Activated naive CD4-positive, alpha-beta T cell treated with anti-CD3 and anti-CD28 coated beads, Interleukin-2, amount 50 U/mL, for 24 hours (primary cell): Measurements from ENCODE around the gene SARDH.
"Not testable (repeated sequence)": the region's sequence is repeated elsewhere in the genome, so short reads cannot be mapped to it uniquely, and the experiment has no call there.

Experiments used
- H3K27ac Mint-ChIP-seq: one replicate; pipeline ENCODE4 v1.8.0; 2021; ENCODE audit warnings: mild to moderate bottlenecking, mixed read lengths
- H3K27me3 Mint-ChIP-seq: one replicate; pipeline ENCODE4 v1.8.0; 2021; ENCODE audit warnings: mixed read lengths
- H3K36me3 Mint-ChIP-seq: one replicate; pipeline ENCODE4 v1.8.0; 2021; ENCODE audit warnings: mixed read lengths
- H3K4me1 Mint-ChIP-seq: one replicate; pipeline ENCODE4 v1.8.0; 2021; ENCODE audit warnings: mixed read lengths
- H3K4me3 Mint-ChIP-seq: one replicate; pipeline ENCODE4 v1.8.0; 2021; ENCODE audit warnings: mild to moderate bottlenecking, mixed read lengths
- H3K9me3 Mint-ChIP-seq: one replicate; pipeline ENCODE4 v1.8.0; 2021; ENCODE audit warnings: mixed read lengths

Gene SARDH

GRCh38 chr9:133752739-133753446 is 14.7 kb upstream of the SARDH start:
- no peaks in the 10 kb centered on the region for H3K9me3 Mint-ChIP-seq
- peaks cover 13% of the 10 kb centered on the region for H3K27me3 Mint-ChIP-seq
- H3K4me3 Mint-ChIP-seq, result no peak overlapping the region
- H3K36me3 Mint-ChIP-seq, result no peaks in the 10 kb centered on the region
- no peak overlapping the region for H3K27ac Mint-ChIP-seq
- no peaks in the 10 kb centered on the region for H3K4me1 Mint-ChIP-seq

DNA sequence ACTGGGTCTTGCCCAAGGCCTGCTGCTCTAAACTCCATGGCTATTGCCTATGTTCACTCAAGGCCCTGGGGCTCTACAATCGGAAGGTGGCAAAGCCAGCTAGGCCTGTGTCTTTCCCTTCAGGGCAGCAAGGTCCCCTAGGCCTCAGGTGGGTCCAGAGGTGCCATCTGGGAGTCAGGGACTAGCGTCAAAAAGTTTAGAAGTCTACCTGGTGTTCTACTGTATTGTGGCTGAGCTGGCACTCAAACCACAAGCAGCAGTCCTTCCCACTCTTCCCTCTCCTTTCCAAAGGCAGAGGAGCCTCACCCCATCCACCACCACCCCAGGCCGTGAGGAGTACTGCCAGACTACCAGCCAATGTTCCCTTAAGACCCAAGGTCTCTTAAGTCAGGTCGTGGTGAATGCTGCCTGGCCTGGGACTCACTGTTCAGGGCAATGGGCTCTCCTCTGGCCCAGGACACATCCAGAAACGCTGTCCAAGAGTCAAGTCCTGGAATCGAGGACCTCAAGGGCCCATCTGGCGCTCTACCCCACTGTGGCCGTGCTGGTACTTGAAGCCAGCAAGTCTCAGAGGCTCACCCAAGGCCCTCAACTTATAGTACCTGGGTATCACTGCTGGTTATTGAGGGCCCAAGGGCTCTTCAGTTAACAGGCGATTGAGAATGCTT is 13.0 kb upstream of the SARDH start:
- no peak overlapping the region for H3K27ac Mint-ChIP-seq
- H3K36me3 Mint-ChIP-seq, result no peaks in the 10 kb centered on the region
- H3K27me3 Mint-ChIP-seq, result peaks cover 13% of the 10 kb centered on the region
- H3K9me3 Mint-ChIP-seq, result no peaks in the 10 kb centered on the region
- H3K4me3 Mint-ChIP-seq, result no peak overlapping the region
- no peaks in the 10 kb centered on the region for H3K4me1 Mint-ChIP-seq

DNA sequence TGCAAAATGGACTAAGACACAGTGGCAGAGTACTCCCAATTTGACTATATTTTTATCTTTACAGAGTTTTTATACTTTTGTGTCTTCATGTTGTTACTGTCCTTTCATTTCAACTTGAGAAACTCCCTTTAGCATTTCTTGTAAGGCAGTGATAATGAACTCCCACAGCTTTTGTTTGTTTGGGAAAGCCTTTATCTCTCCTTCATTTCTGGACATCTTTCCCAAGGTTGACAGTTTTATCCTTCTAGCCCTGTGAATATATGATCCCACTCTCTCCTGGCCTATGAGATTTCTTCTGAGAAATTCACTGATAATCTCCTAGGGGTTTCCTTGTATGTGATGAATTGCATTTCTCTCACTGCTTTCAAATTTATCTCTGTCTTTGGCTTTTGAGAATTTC is 9.2 kb upstream of the SARDH start:
- Mint-ChIP-seq H3K27ac (no peak overlapping the region), H3K36me3 (no peaks in the 10 kb centered on the region), H3K4me1 (no peaks in the 10 kb centered on the region), H3K9me3 (no peaks in the 10 kb centered on the region), H3K27me3 (peaks cover 4% of the 10 kb centered on the region), H3K4me3 (no peak overlapping the region)

GRCh38 chr9:133744528-133744927 is 6.4 kb upstream of the SARDH start:
- not testable (repeated sequence) for H3K27me3 Mint-ChIP-seq

GRCh38 chr9:133742849-133743444 is 4.8 kb upstream of the SARDH start:
- no peaks in the 10 kb centered on the region for H3K9me3 Mint-ChIP-seq
- H3K4me1 Mint-ChIP-seq, result no peaks in the 10 kb centered on the region
- no peaks in the 10 kb centered on the region for H3K36me3 Mint-ChIP-seq
- H3K27me3 Mint-ChIP-seq, result peaks cover 1% of the 10 kb centered on the region
- H3K4me3 Mint-ChIP-seq, result no peak overlapping the region
- H3K27ac Mint-ChIP-seq, result no peak overlapping the region

More at GRCh38 chr9:133744528-133744927, 6.4 kb upstream of the SARDH start:
- not testable (repeated sequence) for H3K4me3 Mint-ChIP-seq, H3K36me3 Mint-ChIP-seq, H3K9me3 Mint-ChIP-seq, H3K4me1 Mint-ChIP-seq, H3K27ac Mint-ChIP-seq

GRCh38 chr9:133742251-133742650 is 4.1 kb upstream of the SARDH start:
- no peaks in the 10 kb centered on the region for H3K9me3 Mint-ChIP-seq
- H3K4me3 Mint-ChIP-seq, result no peak overlapping the region
- H3K36me3 Mint-ChIP-seq, result no peaks in the 10 kb centered on the region
- H3K27me3 Mint-ChIP-seq, result peaks cover 1% of the 10 kb centered on the region
- H3K4me1 Mint-ChIP-seq, result no peaks in the 10 kb centered on the region
- no peak overlapping the region for H3K27ac Mint-ChIP-seq

DNA sequence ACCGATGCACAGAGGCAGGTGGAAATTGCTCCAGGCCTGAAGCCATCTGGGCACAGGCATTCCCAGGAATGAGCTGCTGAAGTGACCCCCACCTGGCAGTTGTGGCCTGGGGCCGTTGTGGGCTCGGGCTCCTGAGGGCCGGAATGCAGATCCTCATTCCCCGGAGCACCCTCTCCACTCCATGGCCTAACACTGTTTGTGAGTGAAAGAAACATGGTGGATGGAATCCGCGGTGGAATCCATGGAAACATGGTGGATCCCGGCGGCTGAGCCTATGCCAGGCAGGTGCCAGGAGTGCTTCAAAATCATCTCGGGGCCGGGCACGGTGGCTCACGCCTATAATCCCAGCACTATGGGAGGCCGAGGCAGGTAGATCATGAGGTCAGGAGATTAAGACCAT is 3.6 kb upstream of the SARDH start:
- Mint-ChIP-seq H3K27ac (no peak overlapping the region), H3K36me3 (no peaks in the 10 kb centered on the region), H3K4me3 (no peak overlapping the region), H3K27me3 (peaks cover 1% of the 10 kb centered on the region), H3K4me1 (no peaks in the 10 kb centered on the region), H3K9me3 (no peaks in the 10 kb centered on the region)

DNA sequence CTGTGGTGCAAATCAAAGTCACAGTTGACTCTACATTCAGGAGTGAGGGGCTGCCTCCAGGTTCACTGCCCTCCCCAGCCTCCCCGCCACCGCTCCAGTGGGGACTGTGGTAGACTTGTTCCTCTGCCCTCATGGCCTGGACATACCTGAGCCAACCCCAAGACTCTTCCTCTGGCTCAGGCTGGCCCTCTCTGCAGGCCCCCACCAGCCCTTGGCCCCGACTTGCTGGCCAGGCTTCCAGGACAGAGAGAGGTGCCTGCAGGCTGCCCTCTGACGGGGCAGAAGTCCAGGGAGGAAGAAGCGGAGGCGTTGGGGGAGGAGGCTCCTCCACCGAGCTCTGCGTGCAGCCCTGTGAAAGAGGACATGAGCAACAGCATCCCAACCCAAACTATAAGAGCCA is 2.8 kb upstream of the SARDH start:
- Mint-ChIP-seq H3K27me3 (peaks cover 1% of the 10 kb centered on the region), H3K9me3 (no peaks in the 10 kb centered on the region), H3K4me1 (no peaks in the 10 kb centered on the region), H3K27ac (no peak overlapping the region), H3K36me3 (no peaks in the 10 kb centered on the region), H3K4me3 (no peak overlapping the region)

GRCh38 chr9:133739408-133740280 is 1.5 kb upstream of the SARDH start:
- Mint-ChIP-seq H3K4me1 (no peaks in the 10 kb centered on the region), H3K27ac (no peak overlapping the region), H3K4me3 (no peak overlapping the region), H3K9me3 (no peaks in the 10 kb centered on the region), H3K27me3 (peaks cover 1% of the 10 kb centered on the region), H3K36me3 (no peaks in the 10 kb centered on the region)

DNA sequence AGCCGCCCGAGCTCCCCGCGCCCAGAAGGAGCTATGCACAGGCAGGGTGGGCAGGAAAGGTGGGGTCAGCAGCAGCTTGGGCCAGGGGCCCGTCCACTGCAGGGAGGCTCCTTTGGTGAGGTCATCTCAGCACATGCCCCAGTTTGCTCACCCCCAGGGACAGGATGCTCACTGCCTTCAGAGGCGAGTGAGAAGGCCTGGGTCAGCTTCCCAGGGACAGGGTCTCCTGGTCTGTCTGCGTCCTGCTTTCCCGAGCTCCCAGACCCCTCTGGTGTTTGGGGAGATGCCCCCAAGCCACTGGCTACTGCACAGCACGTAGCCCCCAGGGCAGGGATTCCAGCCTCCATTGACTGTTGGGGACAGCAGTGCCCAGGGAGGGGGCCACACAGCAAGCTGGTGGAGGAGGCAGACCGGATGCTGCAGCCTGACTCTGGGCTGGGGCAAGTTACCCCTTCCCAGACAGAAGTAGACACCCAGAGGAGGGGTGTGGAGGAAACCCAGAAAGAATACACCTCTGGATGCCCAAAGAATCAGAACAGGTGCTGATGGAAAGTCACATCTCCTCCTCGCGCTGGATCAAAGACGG is 581 bp upstream of the SARDH start:
- Mint-ChIP-seq H3K4me1 (no peaks in the 10 kb centered on the region), H3K4me3 (peak overlapping the region; percentile 23), H3K27me3 (no peaks in the 10 kb centered on the region), H3K36me3 (no peaks in the 10 kb centered on the region), H3K9me3 (no peaks in the 10 kb centered on the region), H3K27ac (no peak overlapping the region)

- no peaks in the 10 kb centered on the region for H3K27me3 Mint-ChIP-seq
- no peaks in the 10 kb centered on the region for H3K36me3 Mint-ChIP-seq
- H3K9me3 Mint-ChIP-seq, result no peaks in the 10 kb centered on the region
- H3K4me1 Mint-ChIP-seq, result no peaks in the 10 kb centered on the region
- H3K27ac Mint-ChIP-seq, result no peak overlapping the region
- H3K4me3 Mint-ChIP-seq, result peak overlapping the region; percentile 23
Measured at GRCh38 chr9:133737071-133737773, 930 bp downstream of the SARDH start.

DNA sequence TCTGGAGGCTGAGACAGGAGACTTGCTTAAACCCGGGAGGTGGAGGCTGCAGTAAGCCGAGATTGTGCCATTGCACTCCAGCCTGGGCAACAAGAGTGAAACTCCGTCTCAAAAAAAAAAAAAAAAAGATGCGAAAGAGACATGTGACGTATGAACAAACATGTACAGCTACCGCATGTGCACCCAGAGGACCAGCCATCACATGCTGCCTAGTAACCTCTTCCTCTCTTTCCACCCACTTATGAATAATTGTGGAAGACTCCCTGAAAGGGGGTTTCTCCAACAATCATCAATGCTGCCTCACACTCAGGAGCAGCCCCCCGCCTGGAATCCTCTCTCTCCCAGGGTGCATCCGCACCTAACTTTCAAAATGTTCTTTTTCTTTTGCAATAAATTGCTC is 2.2 kb downstream of the SARDH start:
- no peak overlapping the region for H3K27ac Mint-ChIP-seq
- H3K4me1 Mint-ChIP-seq, result no peaks in the 10 kb centered on the region
- no peak overlapping the region for H3K4me3 Mint-ChIP-seq

DNA sequence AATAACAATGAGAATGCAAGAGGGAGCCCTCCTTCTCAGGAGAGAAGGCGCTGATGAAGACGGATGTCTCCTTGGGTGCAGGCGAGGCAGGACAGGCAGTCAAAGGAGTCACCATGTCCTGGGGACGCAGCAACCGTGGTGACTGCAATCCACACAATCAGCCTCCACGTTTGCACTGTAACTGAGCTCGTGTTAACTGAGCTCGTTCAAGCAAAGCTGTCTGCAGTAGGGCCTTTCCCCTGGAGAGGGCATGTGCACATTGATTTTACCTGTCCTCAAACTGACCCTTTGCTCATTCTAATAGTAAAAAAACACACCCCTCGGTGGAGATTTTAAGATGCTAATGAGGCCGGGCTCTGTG is 2.8 kb downstream of the SARDH start:
- H3K36me3 Mint-ChIP-seq, result no peaks in the 10 kb centered on the region
- H3K4me3 Mint-ChIP-seq, result no peak overlapping the region
- no peaks in the 10 kb centered on the region for H3K27me3 Mint-ChIP-seq
- H3K27ac Mint-ChIP-seq, result no peak overlapping the region
- H3K9me3 Mint-ChIP-seq, result no peaks in the 10 kb centered on the region
- no peaks in the 10 kb centered on the region for H3K4me1 Mint-ChIP-seq

More for the DNA sequence above, 2.2 kb downstream of the SARDH start:
- no peaks in the 10 kb centered on the region for H3K27me3 Mint-ChIP-seq
- H3K9me3 Mint-ChIP-seq, result no peaks in the 10 kb centered on the region
- H3K36me3 Mint-ChIP-seq, result no peaks in the 10 kb centered on the region

- Mint-ChIP-seq H3K27ac (no peak overlapping the region), H3K4me3 (no peak overlapping the region), H3K36me3 (no peaks in the 10 kb centered on the region), H3K27me3 (no peaks in the 10 kb centered on the region), H3K4me1 (no peaks in the 10 kb centered on the region), H3K9me3 (no peaks in the 10 kb centered on the region)
Measured at GRCh38 chr9:133734590-133735414, 3.4 kb downstream of the SARDH start.
